ENCODE results near the gene LRAT. TPM values are rescaled to one million over a fixed set of nuclear protein-coding genes. Genes with fewer than 3 reads are reported as not detected.

LRAT gene
- total RNA-seq, 1 donor from 2014 or later, result 0.05 TPM

DNA sequence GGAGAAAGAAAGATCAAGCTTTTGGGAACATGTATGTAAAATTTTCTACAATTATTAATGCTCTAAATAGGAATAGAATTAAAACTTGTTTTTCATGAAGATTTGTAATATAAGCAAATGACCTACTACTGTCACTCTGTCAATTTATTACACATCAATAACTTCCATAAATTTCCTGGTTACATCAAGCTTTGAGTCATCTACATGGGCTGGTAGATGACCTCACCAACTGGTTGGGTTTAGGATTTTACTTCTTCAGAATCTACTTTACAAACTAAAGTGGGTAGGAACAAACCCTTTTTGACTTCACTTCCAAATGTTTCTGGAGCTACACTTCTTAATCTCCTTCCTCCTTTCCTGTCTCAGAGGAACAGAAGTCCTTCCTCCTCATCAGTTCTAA is 12.0 kb upstream of the LRAT start:
- TF ChIP-seq, protein P1, sequence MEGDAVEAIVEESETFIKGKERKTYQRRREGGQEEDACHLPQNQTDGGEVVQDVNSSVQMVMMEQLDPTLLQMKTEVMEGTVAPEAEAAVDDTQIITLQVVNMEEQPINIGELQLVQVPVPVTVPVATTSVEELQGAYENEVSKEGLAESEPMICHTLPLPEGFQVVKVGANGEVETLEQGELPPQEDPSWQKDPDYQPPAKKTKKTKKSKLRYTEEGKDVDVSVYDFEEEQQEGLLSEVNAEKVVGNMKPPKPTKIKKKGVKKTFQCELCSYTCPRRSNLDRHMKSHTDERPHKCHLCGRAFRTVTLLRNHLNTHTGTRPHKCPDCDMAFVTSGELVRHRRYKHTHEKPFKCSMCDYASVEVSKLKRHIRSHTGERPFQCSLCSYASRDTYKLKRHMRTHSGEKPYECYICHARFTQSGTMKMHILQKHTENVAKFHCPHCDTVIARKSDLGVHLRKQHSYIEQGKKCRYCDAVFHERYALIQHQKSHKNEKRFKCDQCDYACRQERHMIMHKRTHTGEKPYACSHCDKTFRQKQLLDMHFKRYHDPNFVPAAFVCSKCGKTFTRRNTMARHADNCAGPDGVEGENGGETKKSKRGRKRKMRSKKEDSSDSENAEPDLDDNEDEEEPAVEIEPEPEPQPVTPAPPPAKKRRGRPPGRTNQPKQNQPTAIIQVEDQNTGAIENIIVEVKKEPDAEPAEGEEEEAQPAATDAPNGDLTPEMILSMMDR (IDR thresholded peaks at IDR 0.05), result no peak
- no peaks in the 10 kb centered on the region for H3K4me1 Mint-ChIP-seq (ENCODE audit: low read depth)
- H3K9me3 Mint-ChIP-seq (ENCODE audit: low read depth), result no peaks in the 10 kb centered on the region
- no peak overlapping the region for H3K27ac Mint-ChIP-seq (ENCODE audit: unreplicated experiment)
- H3K36me3 Mint-ChIP-seq (ENCODE audit: low read depth), result no peaks in the 10 kb centered on the region
- no peak overlapping the region for H3K4me3 Mint-ChIP-seq (ENCODE audit: unreplicated experiment)
- no peak for DNase-seq (ENCODE audit: low spot score)
- H3K27me3 Mint-ChIP-seq (ENCODE audit: low read depth), result peaks cover 30% of the 10 kb centered on the region

DNA sequence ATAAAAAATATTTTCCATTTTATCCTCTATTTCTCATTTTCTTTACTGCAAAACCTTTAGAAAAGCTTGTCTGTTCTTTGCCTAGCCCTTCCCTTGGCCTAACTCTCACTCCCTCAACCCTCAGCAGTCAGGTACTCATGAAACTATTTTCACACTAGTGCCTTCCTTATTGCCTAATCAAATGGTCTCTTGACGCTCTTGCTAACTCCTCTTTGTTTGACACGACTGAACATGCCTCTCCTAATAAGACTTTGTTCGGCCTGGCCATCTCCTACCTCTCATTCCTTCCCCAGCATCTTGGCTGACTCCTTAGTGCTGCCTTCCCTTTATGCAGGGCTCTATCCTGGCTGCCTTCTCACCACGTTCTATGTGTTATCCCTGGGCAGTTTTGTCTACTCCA is 11.1 kb upstream of the LRAT start:
- no peak for DNase-seq (ENCODE audit: low spot score)
- H3K36me3 Mint-ChIP-seq (ENCODE audit: low read depth), result no peaks in the 10 kb centered on the region

DNA sequence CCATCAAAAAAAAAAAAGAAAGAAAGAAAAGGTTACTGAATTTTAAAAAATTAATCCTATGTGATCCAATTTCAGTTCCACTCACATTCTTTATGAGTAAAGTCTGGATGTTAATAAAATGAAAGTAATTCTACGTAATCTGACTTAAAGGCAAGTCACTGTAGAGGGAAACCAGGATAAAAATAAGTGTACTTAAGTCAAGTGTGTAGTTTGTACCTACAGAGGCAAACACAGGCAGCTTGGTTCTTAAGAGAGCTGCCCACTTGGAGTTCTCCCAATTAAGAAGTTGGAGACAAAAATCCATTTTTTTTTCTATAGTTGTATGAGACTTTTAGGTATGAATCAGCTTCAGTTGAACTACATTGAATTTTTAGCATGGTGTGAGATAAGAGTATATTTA is 7.0 kb upstream of the LRAT start:
- H3K36me3 Mint-ChIP-seq (ENCODE audit: low read depth), result no peaks in the 10 kb centered on the region
- no peaks in the 10 kb centered on the region for H3K9me3 Mint-ChIP-seq (ENCODE audit: low read depth)
- H3K4me1 Mint-ChIP-seq (ENCODE audit: low read depth), result peaks cover under 1% of the 10 kb centered on the region
- DNase-seq (ENCODE audit: low spot score), result no peak
- H3K27me3 Mint-ChIP-seq (ENCODE audit: low read depth), result peaks cover 44% of the 10 kb centered on the region
- TF ChIP-seq, protein P1 (IDR thresholded peaks at IDR 0.05), result no peak
- H3K27ac Mint-ChIP-seq (ENCODE audit: unreplicated experiment), result no peak overlapping the region
- no peak overlapping the region for H3K4me3 Mint-ChIP-seq (ENCODE audit: unreplicated experiment)

More for the DNA sequence above, 11.1 kb upstream of the LRAT start:
- TF ChIP-seq, protein P1 (IDR thresholded peaks at IDR 0.05), result no peak
- Mint-ChIP-seq H3K27me3 (ENCODE audit: low read depth) (peaks cover 28% of the 10 kb centered on the region), H3K4me3 (ENCODE audit: unreplicated experiment) (no peak overlapping the region), H3K27ac (ENCODE audit: unreplicated experiment) (no peak overlapping the region), H3K9me3 (ENCODE audit: low read depth) (no peaks in the 10 kb centered on the region), H3K4me1 (ENCODE audit: low read depth) (no peaks in the 10 kb centered on the region)

DNA sequence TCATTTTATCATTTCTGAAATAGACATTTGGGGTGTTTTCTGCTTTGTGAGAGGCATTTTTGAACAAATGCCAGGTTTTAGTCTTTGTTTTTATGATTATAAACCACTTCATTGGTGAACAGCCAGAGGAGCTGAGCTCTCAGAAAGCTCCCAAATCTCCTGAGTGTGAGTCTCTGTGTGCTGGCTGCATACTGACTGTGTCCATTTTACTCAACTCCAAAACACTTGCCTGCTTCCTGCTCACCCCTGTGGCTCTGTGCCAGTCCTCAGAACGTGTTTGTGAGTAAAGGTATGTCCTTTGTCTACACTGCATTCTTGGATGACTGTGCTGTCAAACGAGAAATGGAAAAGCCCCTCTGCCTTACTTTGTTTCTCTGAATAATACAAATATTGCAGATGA is 5.4 kb upstream of the LRAT start:
- Mint-ChIP-seq H3K4me1 (ENCODE audit: low read depth) (peaks cover 12% of the 10 kb centered on the region), H3K9me3 (ENCODE audit: low read depth) (no peaks in the 10 kb centered on the region), H3K36me3 (ENCODE audit: low read depth) (no peaks in the 10 kb centered on the region), H3K27ac (ENCODE audit: unreplicated experiment) (no peak overlapping the region), H3K4me3 (ENCODE audit: unreplicated experiment) (no peak overlapping the region), H3K27me3 (ENCODE audit: low read depth) (peaks cover 49% of the 10 kb centered on the region)
- no peak for DNase-seq (ENCODE audit: low spot score)
- TF ChIP-seq, protein P1 (IDR thresholded peaks at IDR 0.05), result no peak

DNA sequence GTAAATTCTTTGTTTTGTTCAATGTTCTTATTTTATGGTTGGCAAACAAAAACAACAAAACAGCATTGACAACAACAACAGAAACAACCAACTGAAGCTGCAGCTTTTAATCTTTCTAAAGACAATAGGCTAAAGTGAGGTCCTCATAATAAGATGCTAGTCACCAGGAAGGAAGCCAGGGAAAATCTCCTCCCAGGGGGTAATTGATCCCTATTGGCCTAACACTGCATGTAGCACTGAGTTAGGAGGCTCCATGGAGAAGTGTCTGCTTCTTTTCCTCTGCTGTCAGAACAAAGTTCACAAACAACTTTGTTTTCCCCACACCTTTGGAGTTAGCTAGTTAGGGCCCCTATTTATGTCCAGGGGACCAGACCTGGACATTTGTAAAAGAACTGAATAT is 4.7 kb upstream of the LRAT start:
- H3K27ac Mint-ChIP-seq (ENCODE audit: unreplicated experiment), result no peak overlapping the region
- TF ChIP-seq, protein P1 (IDR thresholded peaks at IDR 0.05), result no peak
- peaks cover 17% of the 10 kb centered on the region for H3K4me1 Mint-ChIP-seq (ENCODE audit: low read depth)
- no peak overlapping the region for H3K4me3 Mint-ChIP-seq (ENCODE audit: unreplicated experiment)
- no peak for DNase-seq (ENCODE audit: low spot score)
- H3K9me3 Mint-ChIP-seq (ENCODE audit: low read depth), result no peaks in the 10 kb centered on the region
- peaks cover 50% of the 10 kb centered on the region for H3K27me3 Mint-ChIP-seq (ENCODE audit: low read depth)
- peaks cover 3% of the 10 kb centered on the region for H3K36me3 Mint-ChIP-seq (ENCODE audit: low read depth)

Measured in chondrocyte (in vitro differentiated cells).